IMR-90 (cell line): Measurements from ENCODE around the gene RXYLT1. TPM values are rescaled to one million over a fixed set of nuclear protein-coding genes. Genes with fewer than 3 reads are reported as not detected.
A peak's percentile ranks its signal among the peaks of the same experiment; 100 is the strongest.

Experiments used
- ATAC-seq: fragments of 200-7000 bp; cut with Tn5 transposase; 2 replicates; pipeline ENCODE4 v1.9.1; 2020; ENCODE audit warnings: low read depth, mild to moderate bottlenecking, moderate library complexity
- BruUV-seq: library from RNA; stranded (reverse); fragments of 400-500 nt; replicated peaks from 2 replicates; lab custom pipeline; 2021; lab: Mats Ljungman, UMichigan
- CTCF ChIA-PET: fragments of 300-600 bp; formaldehyde crosslinking; extraction: SDS; loops from one replicate; lab custom pipeline; 2021; ENCODE audit warnings: antibody characterized with exemption; lab: Yijun Ruan, JAX
- POLR2A ChIA-PET: fragments of 300-600 bp; sonication (Branson Sonifier 250); formaldehyde crosslinking; loops from one replicate; lab custom pipeline; 2022; ENCODE audit warnings: antibody characterized with exemption; ENCODE audit not compliant: unreplicated experiment; lab: Charles Lee
- DNase-seq: peaks from one replicate; pipeline ENCODE4 v3.0.0; 2013
- H2AFZ ChIP-seq: replicated peaks from 2 replicates; pipeline ENCODE3; 2013; ENCODE audit warnings: low read length, mild to moderate bottlenecking; ENCODE audit not compliant: poor library complexity
- H2AK5ac ChIP-seq: 2 replicates; pipeline ENCODE4 v1.6.1; 2013; ENCODE audit warnings: low read depth, low read length, inconsistent platforms
- H2AK9ac ChIP-seq: replicated peaks from 2 replicates; pipeline ENCODE3; 2013; ENCODE audit warnings: mild to moderate bottlenecking, low read depth, low read length, moderate library complexity; ENCODE audit not compliant: poor library complexity
- H2BK120ac ChIP-seq: 2 replicates; pipeline ENCODE4 v1.6.1; 2013; ENCODE audit warnings: low read depth, low read length, inconsistent platforms
- H2BK15ac ChIP-seq: 3 replicates; pipeline ENCODE4 v1.6.1; 2013; ENCODE audit warnings: low read depth, low read length, inconsistent platforms
- H2BK20ac ChIP-seq: 2 replicates; pipeline ENCODE4 v1.6.1; 2013; ENCODE audit warnings: low read depth, mild to moderate bottlenecking, inconsistent platforms, low read length, moderate library complexity
- H2BK5ac ChIP-seq: 2 replicates; pipeline ENCODE4 v1.6.1; 2013; ENCODE audit warnings: mild to moderate bottlenecking, low read depth, low read length, inconsistent platforms; ENCODE audit not compliant: poor library complexity, severe bottlenecking
- H3K14ac ChIP-seq: replicated peaks from 2 replicates; pipeline ENCODE4 v1.6.1; 2013; ENCODE audit warnings: low read depth, low read length, inconsistent platforms
- H3K18ac ChIP-seq: 2 replicates; pipeline ENCODE4 v1.6.1; 2013; ENCODE audit warnings: low read depth, low read length, control low read depth
- H3K23ac ChIP-seq: 2 replicates; pipeline ENCODE4 v1.6.1; 2013; ENCODE audit warnings: low read depth, low read length, inconsistent platforms
- H3K27ac ChIP-seq: 2 replicates; pipeline ENCODE4 v1.5.1; 2013; ENCODE audit warnings: mild to moderate bottlenecking, control low read depth, low read length; ENCODE audit not compliant: insufficient read depth
- H3K27me3 ChIP-seq: 2 replicates; pipeline ENCODE4 v1.6.1; 2013; ENCODE audit warnings: low read length; ENCODE audit not compliant: control insufficient read depth, insufficient read depth
- H3K36me3 ChIP-seq: 2 replicates; pipeline ENCODE4 v1.6.1; 2013; ENCODE audit warnings: low read length, mixed read lengths; ENCODE audit not compliant: control insufficient read depth, insufficient read depth
- H3K4ac ChIP-seq: 2 replicates; pipeline ENCODE4 v1.6.1; 2013; ENCODE audit warnings: low read depth, low read length, inconsistent platforms
- H3K4me1 ChIP-seq: 2 replicates; pipeline ENCODE4 v1.6.1; 2013; ENCODE audit warnings: low read length, mixed read lengths; ENCODE audit not compliant: control insufficient read depth, insufficient read depth
- H3K4me2 ChIP-seq: 2 replicates; pipeline ENCODE4 v1.6.1; 2013; ENCODE audit warnings: low read depth, mild to moderate bottlenecking, control low read depth, low read length, moderate library complexity
- H3K4me3 ChIP-seq: 2 replicates; pipeline ENCODE4 v1.5.1; 2013; ENCODE audit warnings: low read depth, mild to moderate bottlenecking, control low read depth, low read length, moderate library complexity; ENCODE audit not compliant: insufficient read depth
- H3K56ac ChIP-seq: 2 replicates; pipeline ENCODE4 v1.6.1; 2013; ENCODE audit warnings: low read length, inconsistent platforms; ENCODE audit not compliant: insufficient read depth; ENCODE audit errors: extremely low read depth
- H3K79me1 ChIP-seq, 2 experiments: 2 replicates each; pipeline ENCODE4 v1.6.1; 2013; ENCODE audit warnings: low read length in 2 of 2, inconsistent platforms in 1 of 2, low read depth in 1 of 2
- H3K9ac ChIP-seq: 2 replicates; pipeline ENCODE4 v1.6.1; 2013; ENCODE audit warnings: low read depth, low read length, control low read depth
- H3K9me1 ChIP-seq: 2 replicates; pipeline ENCODE4 v1.6.1; 2013; ENCODE audit warnings: low read length, inconsistent platforms; ENCODE audit not compliant: insufficient read depth
- H3K9me3 ChIP-seq: 2 replicates; pipeline ENCODE4 v1.6.1; 2013; ENCODE audit warnings: low read length; ENCODE audit not compliant: control insufficient read depth, insufficient read depth
- H4K20me1 ChIP-seq: 2 replicates; pipeline ENCODE4 v1.6.1; 2013; ENCODE audit warnings: low read length, inconsistent platforms; ENCODE audit not compliant: insufficient read depth
- H4K5ac ChIP-seq: 2 replicates; pipeline ENCODE4 v1.6.1; 2013; ENCODE audit warnings: mild to moderate bottlenecking, low read depth, low read length, control low read depth
- H4K8ac ChIP-seq, 2 experiments: 2 replicates each; pipeline ENCODE4 v1.6.1; 2013; ENCODE audit warnings: low read depth in 2 of 2, low read length in 2 of 2, control low read depth in 1 of 2, inconsistent platforms in 1 of 2
- H4K91ac ChIP-seq: 2 replicates; pipeline ENCODE4 v1.6.1; 2013; ENCODE audit warnings: low read depth, low read length, inconsistent platforms; ENCODE audit not compliant: insufficient read depth
- BHLHE40 ChIP-seq: fragments of 150-350 bp; IDR thresholded peaks from 2 replicates; pipeline ENCODE4 v1.6.1; 2016; ENCODE audit warnings: mild to moderate bottlenecking, low read depth, low read length
- CEBPB ChIP-seq: IDR thresholded peaks from 2 replicates; pipeline ENCODE4 v1.6.1; 2012; ENCODE audit warnings: low read depth, low read length, improper control_type of control experiment
- CHD1 ChIP-seq: IDR thresholded peaks from 2 replicates; pipeline ENCODE4 v1.6.1; 2012; ENCODE audit warnings: low read depth, low read length, improper control_type of control experiment
- FOS ChIP-seq: fragments of 150-350 bp; IDR thresholded peaks from 2 replicates; pipeline ENCODE4 v1.6.1; 2016; ENCODE audit warnings: low read depth, low read length
- MAZ ChIP-seq: IDR thresholded peaks from 2 replicates; pipeline ENCODE4 v1.6.1; 2012; ENCODE audit warnings: low read depth, mild to moderate bottlenecking, low read length, improper control_type of control experiment, moderate library complexity, borderline replicate concordance
- MXI1 ChIP-seq: IDR thresholded peaks from 2 replicates; pipeline ENCODE4 v1.6.1; 2012; ENCODE audit warnings: low read depth, mild to moderate bottlenecking, low read length, moderate library complexity, borderline replicate concordance
- NFE2L2 ChIP-seq: fragments of 150-350 bp; IDR thresholded peaks from 2 replicates; pipeline ENCODE4 v1.6.1; 2016; ENCODE audit warnings: low read depth, mild to moderate bottlenecking, low read length
- POLR2A ChIP-seq: IDR thresholded peaks from 2 replicates; pipeline ENCODE4 v1.6.1; 2012; ENCODE audit warnings: mild to moderate bottlenecking, low read depth, low read length
- RAD21 ChIP-seq: IDR thresholded peaks from 2 replicates; pipeline ENCODE4 v1.6.1; 2012; ENCODE audit warnings: low read length, improper control_type of control experiment
- RCOR1 ChIP-seq: IDR thresholded peaks from 2 replicates; pipeline ENCODE4 v1.6.1; 2012; ENCODE audit warnings: mild to moderate bottlenecking, low read length, improper control_type of control experiment; ENCODE audit not compliant: insufficient replicate concordance
- SMC3 ChIP-seq: fragments of 150-350 bp; IDR thresholded peaks from 2 replicates; pipeline ENCODE4 v1.6.1; 2016; ENCODE audit warnings: low read depth, mild to moderate bottlenecking, antibody characterized with exemption, low read length, moderate library complexity
- WGBS, 2 experiments: methylation state at CpG; one replicate each; pipeline versions ENCODE4 v1.1.5 to v1.1.7; 2013; ENCODE audit warnings: missing lambda C conversion rate in 2 of 2; ENCODE audit not compliant: insufficient read length in 1 of 2; ENCODE audit errors: extremely low coverage in 2 of 2; 5-methylcytosine and 5-hydroxymethylcytosine counted together
- dilution Hi-C: fragments of 300-500 bp; cut with HindIII; formaldehyde crosslinking; loops from one replicate; pipeline ENCODE4 v1.14.3; 2018; ENCODE audit warnings: low sequenced_read_pairs; ENCODE audit not compliant: unreplicated experiment
- in situ Hi-C: fragments of 300-500 bp; cut with MboI; formaldehyde crosslinking; loops from 3 replicates; pipeline ENCODE4 v1.14.3; 2019; ENCODE audit warnings: low sequenced_read_pairs, inconsistent platforms, mixed read lengths
- intact Hi-C: fragments of 100-400 bp; cut with micrococcal nuclease; formaldehyde crosslinking; loops from 2 replicates; pipeline ENCODE4 v1.10.0; 2022
- polyA plus RNA-seq, 3 experiments: library from polyadenylated mRNA; depleted of rRNA; stranded (reverse); fragments of >200 nt; gene quantifications; 2 replicates each; pipeline ENCODE4 v1.2.3, GENCODE V29; 2012; ENCODE audit warnings: low replicate concordance in 1 of 3
- total RNA-seq: library from RNA; depleted of rRNA; stranded (reverse); fragments of >200 nt; gene quantifications from 2 replicates; pipeline ENCODE4 v1.2.3, GENCODE V29; 2012
- TF ChIP-seq, protein P1 (sequence below): fragments of 150-350 bp; IDR thresholded peaks from 2 replicates; pipeline ENCODE4 v1.6.1; 2016; ENCODE audit warnings: low read depth, mild to moderate bottlenecking, low read length, moderate library complexity, borderline replicate concordance
- TF ChIP-seq, protein P2 (sequence below): fragments of 150-350 bp; IDR thresholded peaks from 2 replicates; pipeline ENCODE4 v1.6.1; 2017; ENCODE audit warnings: mild to moderate bottlenecking, antibody characterized with exemption, low read length, low read depth

RXYLT1 gene
- total and polyA plus RNA-seq, 2 of the 4 experiments (the other 2 are of a cell fraction): 9.0 to 9.5 TPM

DNA sequence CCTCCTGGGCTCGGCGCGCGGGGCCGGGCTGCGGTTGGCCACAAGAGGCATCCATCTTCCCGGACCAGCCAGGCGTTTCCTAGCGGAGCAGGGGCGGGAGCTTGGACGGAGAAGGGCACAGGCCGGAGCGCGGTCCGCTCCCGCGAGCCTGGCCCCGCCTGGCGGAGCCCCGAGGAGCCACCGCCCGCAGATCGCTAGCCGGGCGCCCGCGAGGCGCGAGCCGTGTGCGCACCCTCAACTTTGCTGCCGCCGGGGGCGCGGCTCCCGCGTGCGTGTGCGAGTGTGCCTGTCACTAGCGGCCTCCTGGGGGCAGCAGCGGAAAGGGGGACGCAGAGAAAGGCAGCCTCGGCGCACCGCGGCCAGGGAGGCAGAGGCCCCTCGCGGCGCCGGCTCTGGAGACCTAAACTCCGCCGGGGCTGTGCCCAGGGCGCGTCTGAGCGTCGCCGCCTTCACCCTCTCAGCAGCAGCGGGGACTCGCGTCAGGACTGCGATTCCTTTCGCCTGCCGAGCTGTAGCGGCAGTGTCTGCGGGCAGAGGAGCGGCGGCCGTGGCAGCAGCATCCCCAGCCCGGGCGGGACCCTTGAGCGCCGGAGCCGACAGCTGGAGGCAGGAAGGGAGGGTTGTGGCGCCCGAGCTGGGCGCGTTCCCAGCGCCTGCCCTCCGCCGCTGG, 64.1 kb downstream of the RXYLT1 start:
- Histone ChIP-seq H3K36me3 (peaks cover 3% of the 10 kb centered on the region; the same call in 1 of the 2 replicates), H2AK9ac (peak overlapping the region; percentile 92), H3K9me1 (peaks cover 11% of the 10 kb centered on the region), H3K4me2 (no peak overlapping the region), H4K91ac (peak overlapping the region; percentile 98), H4K8ac (peak overlapping the region in 1 of 2 experiments; percentile 90; a peak in 3 of 4 replicates), H2BK20ac (0 out of 2 replicates have a peak overlapping the region, but pooled peaks have one; percentile 81), H3K9ac (peak overlapping the region; percentile 100), H3K18ac (peak overlapping the region; percentile 84), H3K27ac (peak overlapping the region; percentile 99), H3K4me1 (peaks cover 7% of the 10 kb centered on the region), H3K27me3 (no peaks in the 10 kb centered on the region), H3K23ac (peak overlapping the region; percentile 92; the same call in 1 of the 2 replicates), H2BK5ac (peak overlapping the region; percentile 96), H3K4ac (peak overlapping the region; percentile 85), H3K79me1 (peaks cover 0 to 14% of the 10 kb centered on the region in 2 experiments; a peak in 2 of 4 replicates), H2BK15ac (0 out of 3 replicates have a peak overlapping the region, but pooled peaks have one; percentile 4), H3K4me3 (peak overlapping the region; percentile 99), H2BK120ac (peak overlapping the region; percentile 85), H3K56ac (peak overlapping the region; percentile 100), H2AFZ (peak overlapping the region; percentile 96), H4K5ac (peak overlapping the region; percentile 61; the same call in 1 of the 2 replicates), H3K14ac (peak overlapping the region; percentile 97), H4K20me1 (peaks cover 16% of the 10 kb centered on the region), H3K9me3 (no peaks in the 10 kb centered on the region), H2AK5ac (peak overlapping the region; percentile 81; the same call in 1 of the 2 replicates)
- intact Hi-C loops (loop anchor here (1.0 to 5.0 kb wide), 4 partner anchors 74 to 412 kb away; no protein-coding TSS in a partner anchor), in situ Hi-C loops (loop anchor here (5.0 to 10.0 kb wide), 2 partner anchors 151 to 413 kb away; no protein-coding TSS in a partner anchor), dilution Hi-C loops (loop anchor here (25.0 kb wide), 1 partner anchor 418 kb away; no protein-coding TSS in a partner anchor)
- ChIA-PET CTCF (interaction anchor here (0.5 to 1.5 kb wide), 24 partner anchors 17 to 413 kb away, joined by 3 to 8 read pairs (median 3); no protein-coding TSS in a partner anchor), POLR2A (interaction anchor here (0.5 to 0.7 kb wide), 3 partner anchors 34 to 247 kb away, joined by 4 to 6 read pairs (median 4); no protein-coding TSS in a partner anchor)
- ATAC-seq (peak; percentile 90), DNase-seq (peak; percentile 96)
- BruUV-seq: no TSS peak
- WGBS, 2 experiments: 1% methylated on average over 25 of the region's 80 CpGs; no CpG with 5 or more reads in 1 of the 2 experiments
- TF ChIP-seq RAD21 (peak; percentile 98), MXI1 (peak; percentile 98), MAZ (peak; percentile 87; the same call in 1 of the 2 replicates), CEBPB (no peak), BHLHE40 (peak; percentile 80), SMC3 (peak; percentile 86), RCOR1 (no peak), CHD1 (no peak), FOS (0 out of 2 replicates have a peak, but pooled peaks have one; percentile 2), NFE2L2 (no peak), POLR2A (no peak; the same call in 1 of the 2 replicates)
- TF ChIP-seq, protein P1, sequence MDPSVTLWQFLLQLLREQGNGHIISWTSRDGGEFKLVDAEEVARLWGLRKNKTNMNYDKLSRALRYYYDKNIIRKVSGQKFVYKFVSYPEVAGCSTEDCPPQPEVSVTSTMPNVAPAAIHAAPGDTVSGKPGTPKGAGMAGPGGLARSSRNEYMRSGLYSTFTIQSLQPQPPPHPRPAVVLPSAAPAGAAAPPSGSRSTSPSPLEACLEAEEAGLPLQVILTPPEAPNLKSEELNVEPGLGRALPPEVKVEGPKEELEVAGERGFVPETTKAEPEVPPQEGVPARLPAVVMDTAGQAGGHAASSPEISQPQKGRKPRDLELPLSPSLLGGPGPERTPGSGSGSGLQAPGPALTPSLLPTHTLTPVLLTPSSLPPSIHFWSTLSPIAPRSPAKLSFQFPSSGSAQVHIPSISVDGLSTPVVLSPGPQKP: no peak
- TF ChIP-seq, protein P2, sequence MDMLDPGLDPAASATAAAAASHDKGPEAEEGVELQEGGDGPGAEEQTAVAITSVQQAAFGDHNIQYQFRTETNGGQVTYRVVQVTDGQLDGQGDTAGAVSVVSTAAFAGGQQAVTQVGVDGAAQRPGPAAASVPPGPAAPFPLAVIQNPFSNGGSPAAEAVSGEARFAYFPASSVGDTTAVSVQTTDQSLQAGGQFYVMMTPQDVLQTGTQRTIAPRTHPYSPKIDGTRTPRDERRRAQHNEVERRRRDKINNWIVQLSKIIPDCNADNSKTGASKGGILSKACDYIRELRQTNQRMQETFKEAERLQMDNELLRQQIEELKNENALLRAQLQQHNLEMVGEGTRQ: no peak
